ENCODE measurements around the gene ATXN7L2.

- TF ChIP-seq SIN3A (IDR thresholded peaks at IDR 0.05; ENCODE audit: borderline replicate concordance, insufficient read depth, low read length) (no peak), POLR2AphosphoS5 (IDR thresholded peaks at IDR 0.05; ENCODE audit: low read depth, low read length) (no peak), FOXP2 (optimal IDR thresholded peaks at IDR 0.05; ENCODE audit: borderline replicate concordance, extremely low read depth, extremely low read length, insufficient read depth) (no peak), TAF1 (IDR thresholded peaks at IDR 0.05; ENCODE audit: borderline replicate concordance, insufficient read depth, low read length) (no peak)
Measured at GRCh38 chr1:109508001-109508872, 24.5 kb downstream of the ATXN7L2 start.
